Measurements from ENCODE around the gene BNC2.

The BNC2 gene

GRCh38 chr9:16809912-16810610 is 60.4 kb downstream of the BNC2 start:
- DNase-seq (ENCODE audit: insufficient read length) (no peak), FAIRE-seq (no peak)
- TF ChIP-seq POLR2A (IDR thresholded peaks at IDR 0.05; ENCODE audit: low read depth, low read length) = no peak
- TF ChIP-seq TAF1 (IDR thresholded peaks at IDR 0.05; ENCODE audit: borderline replicate concordance, low read depth, low read length) = no peak
- TF ChIP-seq POLR2AphosphoS5 (IDR thresholded peaks at IDR 0.05; ENCODE audit: low read depth, low read length) = no peak

GRCh38 chr9:16806674-16807073 is 63.8 kb downstream of the BNC2 start:
- no peak for TF ChIP-seq TAF1 (IDR thresholded peaks at IDR 0.05; ENCODE audit: borderline replicate concordance, low read depth, low read length)
- no peak for TF ChIP-seq POLR2AphosphoS5 (IDR thresholded peaks at IDR 0.05; ENCODE audit: low read depth, low read length)
- TF ChIP-seq POLR2A (IDR thresholded peaks at IDR 0.05; ENCODE audit: low read depth, low read length) = no peak
- no peak for DNase-seq (ENCODE audit: insufficient read length)
- FAIRE-seq = no peak

GRCh38 chr9:16803648-16804047 is 66.8 kb downstream of the BNC2 start:
- DNase-seq (ENCODE audit: insufficient read length) (no peak), FAIRE-seq (no peak)
- no peak for TF ChIP-seq POLR2AphosphoS5 (IDR thresholded peaks at IDR 0.05; ENCODE audit: low read depth, low read length)
- no peak for TF ChIP-seq POLR2A (IDR thresholded peaks at IDR 0.05; ENCODE audit: low read depth, low read length)
- no peak for TF ChIP-seq TAF1 (IDR thresholded peaks at IDR 0.05; ENCODE audit: borderline replicate concordance, low read depth, low read length)

- TF ChIP-seq POLR2A (IDR thresholded peaks at IDR 0.05; ENCODE audit: low read depth, low read length) (no peak), POLR2AphosphoS5 (IDR thresholded peaks at IDR 0.05; ENCODE audit: low read depth, low read length) (no peak), TAF1 (IDR thresholded peaks at IDR 0.05; ENCODE audit: borderline replicate concordance, low read depth, low read length) (no peak)
- FAIRE-seq (no peak), DNase-seq (ENCODE audit: insufficient read length) (no peak)
These were observed 68.5 kb downstream of the BNC2 start for GRCh38 chr9:16801871-16802466.

- DNase-seq (ENCODE audit: insufficient read length) (no peak), FAIRE-seq (no peak)
- TF ChIP-seq TAF1 (IDR thresholded peaks at IDR 0.05; ENCODE audit: borderline replicate concordance, low read depth, low read length) (no peak), POLR2AphosphoS5 (IDR thresholded peaks at IDR 0.05; ENCODE audit: low read depth, low read length) (no peak), POLR2A (IDR thresholded peaks at IDR 0.05; ENCODE audit: low read depth, low read length) (no peak)
These were observed 74.1 kb downstream of the BNC2 start for GRCh38 chr9:16796304-16796825.

GRCh38 chr9:16794871-16795639 is 75.4 kb downstream of the BNC2 start:
- DNase-seq (ENCODE audit: insufficient read length) (no peak), FAIRE-seq (no peak)
- TF ChIP-seq TAF1 (IDR thresholded peaks at IDR 0.05; ENCODE audit: borderline replicate concordance, low read depth, low read length) (no peak), POLR2A (IDR thresholded peaks at IDR 0.05; ENCODE audit: low read depth, low read length) (no peak), POLR2AphosphoS5 (IDR thresholded peaks at IDR 0.05; ENCODE audit: low read depth, low read length) (no peak)

GRCh38 chr9:16794103-16794502 is 76.4 kb downstream of the BNC2 start:
- FAIRE-seq (no peak), DNase-seq (ENCODE audit: insufficient read length) (no peak)
- TF ChIP-seq TAF1 (IDR thresholded peaks at IDR 0.05; ENCODE audit: borderline replicate concordance, low read depth, low read length) (no peak), POLR2A (IDR thresholded peaks at IDR 0.05; ENCODE audit: low read depth, low read length) (no peak), POLR2AphosphoS5 (IDR thresholded peaks at IDR 0.05; ENCODE audit: low read depth, low read length) (no peak)

- TF ChIP-seq TAF1 (IDR thresholded peaks at IDR 0.05; ENCODE audit: borderline replicate concordance, low read depth, low read length) (no peak), POLR2A (IDR thresholded peaks at IDR 0.05; ENCODE audit: low read depth, low read length) (no peak), POLR2AphosphoS5 (IDR thresholded peaks at IDR 0.05; ENCODE audit: low read depth, low read length) (no peak)
- no peak for FAIRE-seq
- no peak for DNase-seq (ENCODE audit: insufficient read length)
These were observed 82.7 kb downstream of the BNC2 start for GRCh38 chr9:16787724-16788123.

GRCh38 chr9:16784002-16784401 is 86.5 kb downstream of the BNC2 start:
- DNase-seq (ENCODE audit: insufficient read length) (no peak), FAIRE-seq (no peak)
- TF ChIP-seq TAF1 (IDR thresholded peaks at IDR 0.05; ENCODE audit: borderline replicate concordance, low read depth, low read length) (no peak), POLR2A (IDR thresholded peaks at IDR 0.05; ENCODE audit: low read depth, low read length) (no peak), POLR2AphosphoS5 (IDR thresholded peaks at IDR 0.05; ENCODE audit: low read depth, low read length) (no peak)

- TF ChIP-seq POLR2AphosphoS5 (IDR thresholded peaks at IDR 0.05; ENCODE audit: low read depth, low read length) (no peak), TAF1 (IDR thresholded peaks at IDR 0.05; ENCODE audit: borderline replicate concordance, low read depth, low read length) (no peak), POLR2A (IDR thresholded peaks at IDR 0.05; ENCODE audit: low read depth, low read length) (no peak)
- FAIRE-seq = no peak
- no peak for DNase-seq (ENCODE audit: insufficient read length)
These were observed 88.0 kb downstream of the BNC2 start for GRCh38 chr9:16782490-16782889.

- TF ChIP-seq TAF1 (IDR thresholded peaks at IDR 0.05; ENCODE audit: borderline replicate concordance, low read depth, low read length) = no peak
- TF ChIP-seq POLR2AphosphoS5 (IDR thresholded peaks at IDR 0.05; ENCODE audit: low read depth, low read length) = no peak
- no peak for TF ChIP-seq POLR2A (IDR thresholded peaks at IDR 0.05; ENCODE audit: low read depth, low read length)
- FAIRE-seq = no peak
- DNase-seq (ENCODE audit: insufficient read length) = no peak
These were observed 95.1 kb downstream of the BNC2 start for GRCh38 chr9:16775330-16775729.

Data from GM12892 (cell line).